ENCODE data around the gene CDK5. TPM values are rescaled to one million over a fixed set of nuclear protein-coding genes. Genes with fewer than 3 reads are reported as not detected.

Gene CDK5
- total RNA-seq, 1 experiment from 2014 or later: 19.8 TPM

DNA sequence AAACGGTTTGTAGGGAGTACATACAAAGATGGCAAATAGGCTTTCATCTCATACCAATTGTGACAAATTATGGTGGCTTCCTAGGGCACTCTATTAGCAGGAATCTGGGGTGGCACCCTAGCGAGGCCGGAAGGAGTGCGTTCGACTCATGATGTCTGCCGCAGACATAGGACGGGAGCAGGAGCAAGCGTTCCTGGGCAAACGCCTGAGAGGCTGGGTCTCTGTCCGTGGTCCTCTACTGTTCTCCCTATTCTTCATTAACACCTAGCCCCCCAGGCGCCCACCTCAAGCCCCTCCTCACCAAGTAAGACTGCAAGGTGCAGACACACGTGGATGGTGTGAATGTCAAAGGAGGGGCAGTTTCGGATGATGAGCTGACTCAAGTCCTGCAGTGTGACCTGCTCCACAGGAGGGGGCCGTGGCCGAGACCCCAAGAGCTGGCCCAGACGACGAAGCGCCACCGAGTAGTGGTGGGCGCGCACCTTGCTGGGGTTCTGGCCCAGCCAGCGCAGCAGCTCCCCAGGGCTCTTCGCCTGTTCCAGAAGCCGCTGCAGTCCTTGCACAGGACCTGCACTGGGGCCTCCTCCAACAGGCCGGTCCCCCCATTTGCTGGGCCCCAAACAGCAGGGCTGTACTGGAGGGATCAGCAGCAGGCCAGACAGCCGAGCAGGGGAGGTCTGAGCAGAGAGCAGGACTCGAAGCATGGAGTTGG lies 21.7 kb upstream of the CDK5 start (continued):
- TF ChIP-seq, protein P1, sequence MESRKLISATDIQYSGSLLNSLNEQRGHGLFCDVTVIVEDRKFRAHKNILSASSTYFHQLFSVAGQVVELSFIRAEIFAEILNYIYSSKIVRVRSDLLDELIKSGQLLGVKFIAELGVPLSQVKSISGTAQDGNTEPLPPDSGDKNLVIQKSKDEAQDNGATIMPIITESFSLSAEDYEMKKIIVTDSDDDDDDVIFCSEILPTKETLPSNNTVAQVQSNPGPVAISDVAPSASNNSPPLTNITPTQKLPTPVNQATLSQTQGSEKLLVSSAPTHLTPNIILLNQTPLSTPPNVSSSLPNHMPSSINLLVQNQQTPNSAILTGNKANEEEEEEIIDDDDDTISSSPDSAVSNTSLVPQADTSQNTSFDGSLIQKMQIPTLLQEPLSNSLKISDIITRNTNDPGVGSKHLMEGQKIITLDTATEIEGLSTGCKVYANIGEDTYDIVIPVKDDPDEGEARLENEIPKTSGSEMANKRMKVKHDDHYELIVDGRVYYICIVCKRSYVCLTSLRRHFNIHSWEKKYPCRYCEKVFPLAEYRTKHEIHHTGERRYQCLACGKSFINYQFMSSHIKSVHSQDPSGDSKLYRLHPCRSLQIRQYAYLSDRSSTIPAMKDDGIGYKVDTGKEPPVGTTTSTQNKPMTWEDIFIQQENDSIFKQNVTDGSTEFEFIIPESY (IDR thresholded peaks at IDR 0.05; ENCODE audit: extremely low read depth, insufficient replicate concordance, low read length): no peak

DNA sequence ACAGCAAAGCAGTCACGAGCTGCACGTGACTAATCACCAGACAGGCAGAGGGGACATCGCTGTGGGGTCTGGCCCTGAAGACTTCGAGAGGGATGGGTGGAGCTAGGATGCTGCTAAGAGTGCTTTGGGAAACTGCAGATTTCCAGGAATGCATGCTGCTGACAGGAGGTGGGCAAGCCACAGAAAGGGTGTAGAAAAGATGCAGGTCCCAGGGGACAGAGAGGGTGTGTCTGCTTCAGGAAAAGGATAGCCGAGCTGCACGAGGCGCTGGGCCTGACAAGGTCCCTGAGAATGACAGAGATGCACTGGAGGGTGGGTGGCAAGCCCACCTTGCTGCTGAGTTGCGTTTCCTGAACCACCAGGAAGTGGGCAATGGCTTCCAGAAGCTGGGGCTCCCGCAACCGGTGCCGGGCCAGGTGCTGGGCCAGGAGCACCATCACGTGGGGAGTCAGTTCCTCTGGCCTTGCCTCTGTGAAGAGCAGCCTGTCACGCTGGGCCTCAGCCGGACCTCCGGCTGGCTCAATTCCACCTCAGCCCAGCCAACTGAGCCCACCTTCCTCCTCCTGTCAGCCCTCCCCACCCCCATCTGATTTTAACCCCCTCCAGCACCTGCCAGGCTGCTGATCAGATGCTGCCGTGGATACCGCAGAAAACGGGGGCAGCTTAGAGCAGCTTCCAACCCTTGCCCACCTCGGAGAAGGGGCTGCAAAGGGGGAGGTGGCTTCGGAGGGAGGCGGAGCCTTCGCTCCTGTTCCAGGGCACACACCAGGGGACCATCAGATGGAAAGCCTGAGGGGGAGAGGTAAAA lies 20.7 kb upstream of the CDK5 start:
- CTCF ChIA-PET: no interaction called here
- POLR2A ChIA-PET: no interaction called here
- RAD21 ChIA-PET (ENCODE audit: low non-redundant PET in 1 of 2, low total read pairs in 2 of 2, uncharacterized antibody in 2 of 2, unreplicated experiment in 2 of 2): interaction anchor here in 1 of 2 experiments (0.6 kb wide), 1 partner anchor 16 kb away, joined by 4 read pairs; no protein-coding TSS in a partner anchor
- ATAC-seq: no peak
- Histone ChIP-seq H3K9ac (ENCODE audit: low read length) (no peak overlapping the region), H3K9me3 (ENCODE audit: control insufficient read depth in 1 of 2, insufficient read depth in 1 of 2, low read depth in 1 of 2, low read length in 2 of 2) (no peaks in the 10 kb centered on the region), H3K9me2 (ENCODE audit: insufficient read depth) (no peaks in the 10 kb centered on the region), H3K27ac (ENCODE audit: low read depth, low read length) (peak overlapping the region; percentile 94), H3K4me1 (ENCODE audit: control insufficient read depth in 1 of 2, insufficient read depth in 2 of 2, low read length in 2 of 2) (peaks cover 20 to 49% of the 10 kb centered on the region in 2 experiments), H3K79me2 (ENCODE audit: insufficient read depth, low read length) (peaks cover 45% of the 10 kb centered on the region), H3K4me2 (ENCODE audit: low read length) (peak overlapping the region; percentile 94), H3K27me3 (ENCODE audit: insufficient read depth, low read length) (no peaks in the 10 kb centered on the region), H2AFZ (ENCODE audit: low read depth, low read length, poor library complexity, severe bottlenecking) (no peak overlapping the region), H3K36me3 (ENCODE audit: control insufficient read depth in 1 of 2, insufficient read depth in 2 of 2, low read length in 2 of 2) (peaks cover 13 to 16% of the 10 kb centered on the region in 2 experiments; a peak in 3 of 4 replicates), H4K20me1 (ENCODE audit: insufficient read depth) (no peaks in the 10 kb centered on the region), H3K4me3 (replicated peaks in 1 of 2; ENCODE audit: low read depth in 1 of 2, low read length in 2 of 2) (no peak overlapping the region)
- no TSS peak for BruUV-seq (replicated peaks)
- intact Hi-C loops (cut with micrococcal nuclease): no loop called here
- TF ChIP-seq EZH2phosphoT487 (IDR thresholded peaks at IDR 0.05; ENCODE audit: borderline replicate concordance) (no peak), FOSL1 (IDR thresholded peaks at IDR 0.05; ENCODE audit: low read depth) (no peak), POLR2A (IDR thresholded peaks at IDR 0.05; ENCODE audit: borderline replicate concordance, extremely low read depth, insufficient read depth, insufficient read length) (no peak), EZH2 (IDR thresholded peaks at IDR 0.05) (no peak), CEBPB (IDR thresholded peaks at IDR 0.05; ENCODE audit: low read depth) (no peak), POLR2AphosphoS5 (IDR thresholded peaks at IDR 0.05; ENCODE audit: low read depth, low read length) (peak; percentile 33)
- no peak for DNase-seq (ENCODE audit: low read depth, low spot score)

Measured in HCT116 (cell line).